T-cell (primary cell): ENCODE results near the gene BAZ2B. TPM values are rescaled to one million over a fixed set of nuclear protein-coding genes. Genes with fewer than 3 reads are reported as not detected.

Experiments used
- ATAC-seq, 4 experiments: fragments of 200-7000 bp in 3 of 4; fragments of 150-1000 bp in 1 of 4; cut with Tn5 transposase; replicated peaks in 1 of 4; 1 replicate in 3 of 4; 2 replicates in 1 of 4; pipeline ENCODE4 v1.10.0; 2021; ENCODE audit warnings: moderate library complexity in 3 of 4, mild to moderate bottlenecking in 2 of 4, moderate number of reproducible peaks in 1 of 4
- CTCF ChIA-PET, 2 donors: fragments of 300-600 bp; sonication (Branson Sonifier 250); formaldehyde crosslinking; loops; one replicate each; lab custom pipeline; 2022; ENCODE audit warnings: antibody characterized with exemption in 2 of 2; lab: Charles Lee
- POLR2A ChIA-PET, 2 donors: fragments of 300-600 bp; sonication (Branson Sonifier 250); formaldehyde crosslinking; loops; one replicate each; lab custom pipeline; 2022; ENCODE audit warnings: antibody characterized with exemption in 2 of 2; lab: Charles Lee
- DNase-seq, 35 experiments: peaks; one replicate each; pipeline versions ENCODE4 v3.0.0 to v3.0.0-alpha.2; 2013 to 2023
- H3K27ac ChIP-seq: one replicate; pipeline ENCODE4 v1.5.1; 2013; ENCODE audit warnings: low read length
- H3K27me3 ChIP-seq, 2 experiments: replicated peaks in 1 of 2; 1 replicate in 1 of 2; 2 replicates in 1 of 2; pipeline versions ENCODE4 v1.6.1 to v1.7.0; 2013; ENCODE audit warnings: low read length in 1 of 2, mixed read lengths in 1 of 2; ENCODE audit not compliant: control insufficient read depth in 2 of 2, insufficient read depth in 2 of 2; ENCODE audit errors: extremely low read depth in 1 of 2
- H3K36me3 ChIP-seq, 2 donors: 1 replicate in 1 of 2; 2 replicates in 1 of 2; pipeline versions ENCODE4 v1.6.1 to v1.7.0; 2013; ENCODE audit warnings: low read length in 1 of 2; ENCODE audit not compliant: control insufficient read depth in 2 of 2, insufficient read depth in 1 of 2; ENCODE audit errors: extremely low read depth in 1 of 2
- H3K4me1 ChIP-seq, 2 experiments: 1 replicate in 1 of 2; 2 replicates in 1 of 2; pipeline versions ENCODE4 v1.6.1 to v1.7.0; 2013; ENCODE audit warnings: low read length in 2 of 2, mixed read lengths in 1 of 2; ENCODE audit not compliant: insufficient read depth in 2 of 2, control insufficient read depth in 1 of 2; ENCODE audit errors: extremely low read depth in 1 of 2
- H3K4me3 ChIP-seq, 2 donors: 1 replicate in 1 of 2; 2 replicates in 1 of 2; pipeline versions ENCODE4 v1.5.1 to v1.7.0; 2013; ENCODE audit warnings: mild to moderate bottlenecking in 2 of 2, low read length in 1 of 2, moderate library complexity in 1 of 2; ENCODE audit not compliant: control insufficient read depth in 1 of 2; ENCODE audit errors: extremely low read depth in 1 of 2
- H3K9me3 ChIP-seq: 2 replicates; pipeline ENCODE4 v1.7.0; 2013
- H3K27ac Mint-ChIP-seq, 2 donors: one replicate each; pipeline ENCODE4 v1.8.0; 2020 to 2021; ENCODE audit warnings: mild to moderate bottlenecking in 2 of 2, mixed read lengths in 2 of 2
- H3K27me3 Mint-ChIP-seq, 2 donors: one replicate each; pipeline ENCODE4 v1.8.0; 2021 to 2022; ENCODE audit warnings: mixed read lengths in 2 of 2
- H3K36me3 Mint-ChIP-seq: one replicate; pipeline ENCODE4 v1.8.0; 2021; ENCODE audit warnings: mixed read lengths
- H3K4me1 Mint-ChIP-seq, 3 donors: one replicate each; pipeline ENCODE4 v1.8.0; 2020 to 2022; ENCODE audit warnings: mixed read lengths in 3 of 3, mild to moderate bottlenecking in 1 of 3
- H3K4me3 Mint-ChIP-seq, 3 donors: one replicate each; pipeline ENCODE4 v1.8.0; 2020 to 2022; ENCODE audit warnings: mild to moderate bottlenecking in 3 of 3, mixed read lengths in 3 of 3, moderate library complexity in 3 of 3
- H3K9me3 Mint-ChIP-seq, 3 donors: one replicate each; pipeline ENCODE4 v1.8.0; 2020 to 2022; ENCODE audit warnings: mixed read lengths in 3 of 3
- WGBS: methylation state at CpG from one replicate; pipeline ENCODE4 v1.1.5; 2013; ENCODE audit warnings: missing lambda C conversion rate; ENCODE audit not compliant: insufficient coverage; 5-methylcytosine and 5-hydroxymethylcytosine counted together
- total RNA-seq, 35 experiments: library from RNA in 6 of 35; stranded (reverse) in 6 of 35; fragments of 120-200 nt in 1 of 35; gene quantifications; one replicate each; pipeline versions ENCODE4 v1.2.1 to v1.2.4 and lab custom pipeline; 2013 to 2026

Gene BAZ2B
- total RNA-seq, 5 donors from 2014 or later (not counting 1 experiment from before 2014, with no cell fraction given): 21.2 to 38.5 (median 27.2) TPM

DNA sequence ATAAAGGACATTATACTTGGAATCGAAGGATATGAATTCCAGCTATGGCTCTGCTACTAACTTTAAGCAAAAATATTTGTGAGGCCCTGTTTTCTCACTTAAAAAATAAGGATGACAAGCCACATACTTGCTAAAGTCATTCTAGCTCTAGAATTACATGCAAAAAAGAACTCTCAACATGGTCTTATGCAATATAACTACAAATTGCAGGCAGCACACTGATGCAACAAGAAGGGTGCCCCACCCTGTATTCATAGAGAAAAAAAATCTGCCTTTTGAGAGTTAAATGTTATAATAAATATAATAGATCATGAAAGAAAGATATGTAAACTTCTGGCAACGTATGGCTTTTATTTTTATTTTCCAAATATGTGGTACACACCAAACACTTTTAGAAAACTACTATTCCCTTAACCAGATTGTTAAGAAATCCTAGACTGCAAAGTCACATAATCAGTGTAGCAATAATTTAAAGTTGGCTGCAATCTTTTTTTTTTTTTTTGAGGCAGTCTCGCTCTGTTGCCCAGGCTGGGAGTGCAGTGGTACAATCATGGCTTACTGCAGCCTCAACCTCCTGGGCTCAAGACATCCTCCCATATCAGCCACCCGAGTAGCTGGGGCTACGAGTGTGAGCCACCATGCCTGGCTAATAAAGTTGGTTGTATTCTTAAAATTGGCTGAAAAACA is 289.6 kb downstream of the BAZ2B start:
- no CpG with 5 or more reads among the region's 5 CpGs for WGBS
- H3K4me1 ChIP-seq: no peaks in the 10 kb centered on the region
- ATAC-seq: no peak
- no peak overlapping the region for H3K4me3 Mint-ChIP-seq
- no peaks in the 10 kb centered on the region for H3K9me3 ChIP-seq
- H3K27ac Mint-ChIP-seq: no peak overlapping the region
- H3K27ac ChIP-seq: no peak overlapping the region
- H3K36me3 Mint-ChIP-seq: peaks cover 49% of the 10 kb centered on the region
- H3K27me3 Mint-ChIP-seq: no peaks in the 10 kb centered on the region
- no peak overlapping the region for H3K4me3 ChIP-seq
- H3K9me3 Mint-ChIP-seq: no peaks in the 10 kb centered on the region
- H3K27me3 ChIP-seq: no peaks in the 10 kb centered on the region
- CTCF ChIA-PET: no interaction called here
- peaks cover 0 to 10% of the 10 kb centered on the region in 2 donors for H3K36me3 ChIP-seq
- DNase-seq: no peak
- POLR2A ChIA-PET: no interaction called here
- H3K4me1 Mint-ChIP-seq: no peaks in the 10 kb centered on the region

GRCh38 chr2:159322419-159322818 is 293.9 kb downstream of the BAZ2B start:
- Mint-ChIP-seq H3K27me3 (no peaks in the 10 kb centered on the region), H3K36me3 (peaks cover 39% of the 10 kb centered on the region), H3K4me3 (no peak overlapping the region), H3K4me1 (no peaks in the 10 kb centered on the region), H3K27ac (no peak overlapping the region), H3K9me3 (no peaks in the 10 kb centered on the region)
- Histone ChIP-seq H3K4me1 (no peaks in the 10 kb centered on the region), H3K27me3 (no peaks in the 10 kb centered on the region), H3K9me3 (no peaks in the 10 kb centered on the region), H3K4me3 (no peak overlapping the region), H3K27ac (no peak overlapping the region), H3K36me3 (peaks cover 0 to 11% of the 10 kb centered on the region in 2 donors)
- no peak for DNase-seq
- ChIA-PET POLR2A (no interaction called here), CTCF (no interaction called here)
- no peak for ATAC-seq

- no peak overlapping the region for H3K4me3 Mint-ChIP-seq
- no peaks in the 10 kb centered on the region for H3K4me1 Mint-ChIP-seq
- no peak for ATAC-seq
- CTCF ChIA-PET: no interaction called here
- no peaks in the 10 kb centered on the region for H3K4me1 ChIP-seq
- H3K9me3 ChIP-seq: no peaks in the 10 kb centered on the region
- H3K27me3 Mint-ChIP-seq: no peaks in the 10 kb centered on the region
- no peak overlapping the region for H3K27ac ChIP-seq
- no peak overlapping the region for H3K4me3 ChIP-seq
- H3K27ac Mint-ChIP-seq: no peak overlapping the region
- peaks cover 0 to 7% of the 10 kb centered on the region in 2 donors for H3K36me3 ChIP-seq
- no peaks in the 10 kb centered on the region for H3K27me3 ChIP-seq
- POLR2A ChIA-PET: no interaction called here
- no peak for DNase-seq
- WGBS: no CpG with 5 or more reads among the region's 3 CpGs
- H3K9me3 Mint-ChIP-seq: peaks cover 2 to 4% (median 3%) of the 10 kb centered on the region in 3 donors
- peaks cover 39% of the 10 kb centered on the region for H3K36me3 Mint-ChIP-seq
Observed at GRCh38 chr2:159317392-159318088, 298.8 kb downstream of the BAZ2B start.

DNA sequence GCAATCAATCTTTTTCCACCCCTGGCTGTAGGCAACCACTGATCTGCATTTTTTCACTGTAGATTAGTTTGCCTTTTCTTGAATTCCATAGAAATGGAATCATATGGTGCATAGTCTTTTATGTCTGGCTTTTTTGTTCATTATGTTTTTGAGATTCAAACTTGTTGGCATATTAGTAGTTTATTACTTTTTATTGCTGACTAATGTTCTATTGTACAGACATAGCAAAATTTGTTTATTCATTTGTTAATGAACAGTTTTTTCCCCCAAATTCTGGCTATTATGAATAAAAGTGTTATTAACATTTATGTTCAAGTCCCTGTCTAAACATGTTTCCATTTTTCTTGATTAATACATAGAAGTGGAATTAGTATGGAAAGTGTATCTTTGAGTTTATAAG is 308.4 kb downstream of the BAZ2B start:
- Histone ChIP-seq H3K4me3 (no peak overlapping the region), H3K4me1 (no peaks in the 10 kb centered on the region), H3K9me3 (no peaks in the 10 kb centered on the region), H3K27ac (no peak overlapping the region), H3K27me3 (no peaks in the 10 kb centered on the region), H3K36me3 (no peaks in the 10 kb centered on the region)
- no peak for ATAC-seq
- Mint-ChIP-seq H3K27ac (no peak overlapping the region), H3K4me1 (no peaks in the 10 kb centered on the region), H3K36me3 (no peaks in the 10 kb centered on the region), H3K4me3 (no peak overlapping the region), H3K27me3 (peaks cover 3 to 9% of the 10 kb centered on the region in 2 donors), H3K9me3 (peaks cover 5 to 10% (median 9%) of the 10 kb centered on the region in 3 donors)
- CTCF ChIA-PET: no interaction called here
- POLR2A ChIA-PET: no interaction called here
- DNase-seq: no peak

DNA sequence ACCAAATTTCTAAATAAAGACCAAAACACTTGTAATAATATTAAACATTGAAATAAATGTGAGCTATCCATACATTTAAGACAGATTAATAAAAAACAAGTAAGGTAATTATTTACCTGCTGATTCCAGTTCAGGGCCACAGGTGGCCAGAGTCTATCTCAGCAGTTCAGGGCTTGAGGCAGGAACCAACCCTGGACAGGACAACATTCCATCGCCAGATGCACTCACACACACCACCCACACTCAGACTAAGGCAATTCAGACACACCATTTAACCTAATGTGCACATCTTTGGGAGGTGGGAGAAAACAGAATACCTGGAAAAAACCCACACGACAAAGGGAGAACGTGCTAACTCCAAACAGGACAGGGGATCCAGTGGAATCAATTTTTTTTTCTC is 315.8 kb downstream of the BAZ2B start:
- Mint-ChIP-seq H3K27ac (no peak overlapping the region), H3K9me3 (peaks cover 5 to 13% (median 9%) of the 10 kb centered on the region in 3 donors), H3K27me3 (peaks cover 5 to 11% of the 10 kb centered on the region in 2 donors), H3K36me3 (no peaks in the 10 kb centered on the region), H3K4me1 (no peaks in the 10 kb centered on the region), H3K4me3 (no peak overlapping the region)
- H3K9me3 ChIP-seq: no peaks in the 10 kb centered on the region
- WGBS: no CpG with 5 or more reads among the region's 3 CpGs
- ATAC-seq (no peak), DNase-seq (no peak)
- no peak overlapping the region for H3K27ac ChIP-seq
- peaks cover 0 to 3% of the 10 kb centered on the region in 2 experiments for H3K27me3 ChIP-seq
- no peak overlapping the region for H3K4me3 ChIP-seq
- no peaks in the 10 kb centered on the region for H3K36me3 ChIP-seq
- no peaks in the 10 kb centered on the region for H3K4me1 ChIP-seq
- CTCF ChIA-PET: interaction anchor here in 1 of 2 donors (0.7 kb wide), 1 partner anchor 72 kb away, joined by 3 read pairs; no protein-coding TSS in a partner anchor
- POLR2A ChIA-PET: no interaction called here

DNA sequence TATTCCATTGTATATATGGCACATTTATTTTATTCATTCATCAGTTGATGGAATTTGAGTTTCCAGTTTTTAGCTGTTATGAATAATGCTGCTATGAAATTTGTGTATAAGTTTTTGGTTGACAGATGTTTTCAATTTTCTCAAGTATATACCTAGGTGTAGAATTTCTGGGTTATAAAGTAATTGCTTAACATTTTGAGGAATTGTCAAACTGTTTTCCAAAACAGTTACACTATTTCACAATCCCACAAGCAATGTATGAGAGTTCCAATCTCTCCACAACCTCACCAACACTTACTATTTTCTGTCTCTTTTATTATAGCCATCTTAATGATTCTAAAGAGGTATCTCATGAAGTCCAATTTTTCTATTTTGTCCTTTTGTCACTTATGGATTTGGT is 317.4 kb downstream of the BAZ2B start:
- no peak overlapping the region for H3K27ac ChIP-seq
- ChIA-PET POLR2A (no interaction called here), CTCF (no interaction called here)
- no peaks in the 10 kb centered on the region for H3K4me1 ChIP-seq
- ATAC-seq (no peak), DNase-seq (no peak)
- H3K27me3 ChIP-seq: peaks cover 0 to 3% of the 10 kb centered on the region in 2 experiments
- H3K4me3 ChIP-seq: no peak overlapping the region
- peaks cover 0 to 4% (median 2%) of the 10 kb centered on the region in 3 donors for H3K9me3 Mint-ChIP-seq
- H3K4me1 Mint-ChIP-seq: no peaks in the 10 kb centered on the region
- H3K9me3 ChIP-seq: no peaks in the 10 kb centered on the region
- H3K4me3 Mint-ChIP-seq: no peak overlapping the region
- H3K27ac Mint-ChIP-seq: no peak overlapping the region
- no peaks in the 10 kb centered on the region for H3K36me3 Mint-ChIP-seq
- H3K27me3 Mint-ChIP-seq: peaks cover 4 to 9% of the 10 kb centered on the region in 2 donors
- H3K36me3 ChIP-seq: no peaks in the 10 kb centered on the region
